ENCODE data around the gene MTOR. TPM values are rescaled to one million over a fixed set of nuclear protein-coding genes. Genes with fewer than 3 reads are reported as not detected.

The MTOR gene
- total RNA-seq, 1 experiment from 2014 or later, result 36.1 TPM

DNA sequence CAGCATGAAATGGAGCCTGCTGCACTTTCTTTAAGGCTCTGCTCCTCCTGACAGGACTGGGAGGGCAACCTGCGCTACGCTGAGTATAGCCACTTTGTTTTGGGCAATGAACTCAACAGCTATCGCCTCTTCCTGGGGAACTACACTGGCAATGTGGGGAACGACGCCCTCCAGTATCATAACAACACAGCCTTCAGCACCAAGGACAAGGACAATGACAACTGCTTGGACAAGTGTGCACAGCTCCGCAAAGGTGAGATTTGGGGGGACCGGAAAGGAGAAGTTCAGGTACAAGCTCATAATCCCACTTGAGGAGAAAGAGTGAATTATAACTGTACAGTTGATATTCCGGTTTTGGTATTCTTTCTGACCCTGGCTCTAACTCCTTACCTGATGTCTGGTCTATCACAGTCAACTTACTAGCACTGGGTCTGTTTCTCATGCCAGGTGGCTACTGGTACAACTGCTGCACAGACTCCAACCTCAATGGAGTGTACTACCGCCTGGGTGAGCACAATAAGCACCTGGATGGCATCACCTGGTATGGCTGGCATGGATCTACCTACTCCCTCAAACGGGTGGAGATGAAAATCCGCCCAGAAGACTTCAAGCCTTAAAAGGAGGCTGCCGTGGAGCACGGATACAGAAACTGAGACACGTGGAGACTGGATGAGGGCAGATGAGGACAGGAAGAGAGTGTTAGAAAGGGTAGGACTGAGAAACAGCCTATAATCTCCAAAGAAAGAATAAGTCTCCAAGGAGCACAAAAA lies 67.8 kb downstream of the MTOR start:
- H3K36me3 Mint-ChIP-seq (ENCODE audit: insufficient read depth, unreplicated experiment), result no peaks in the 10 kb centered on the region
- TF ChIP-seq, protein P1, sequence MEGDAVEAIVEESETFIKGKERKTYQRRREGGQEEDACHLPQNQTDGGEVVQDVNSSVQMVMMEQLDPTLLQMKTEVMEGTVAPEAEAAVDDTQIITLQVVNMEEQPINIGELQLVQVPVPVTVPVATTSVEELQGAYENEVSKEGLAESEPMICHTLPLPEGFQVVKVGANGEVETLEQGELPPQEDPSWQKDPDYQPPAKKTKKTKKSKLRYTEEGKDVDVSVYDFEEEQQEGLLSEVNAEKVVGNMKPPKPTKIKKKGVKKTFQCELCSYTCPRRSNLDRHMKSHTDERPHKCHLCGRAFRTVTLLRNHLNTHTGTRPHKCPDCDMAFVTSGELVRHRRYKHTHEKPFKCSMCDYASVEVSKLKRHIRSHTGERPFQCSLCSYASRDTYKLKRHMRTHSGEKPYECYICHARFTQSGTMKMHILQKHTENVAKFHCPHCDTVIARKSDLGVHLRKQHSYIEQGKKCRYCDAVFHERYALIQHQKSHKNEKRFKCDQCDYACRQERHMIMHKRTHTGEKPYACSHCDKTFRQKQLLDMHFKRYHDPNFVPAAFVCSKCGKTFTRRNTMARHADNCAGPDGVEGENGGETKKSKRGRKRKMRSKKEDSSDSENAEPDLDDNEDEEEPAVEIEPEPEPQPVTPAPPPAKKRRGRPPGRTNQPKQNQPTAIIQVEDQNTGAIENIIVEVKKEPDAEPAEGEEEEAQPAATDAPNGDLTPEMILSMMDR (IDR thresholded peaks at IDR 0.05; ENCODE audit: unreplicated experiment), result no peak
- no peaks in the 10 kb centered on the region for H3K27me3 Mint-ChIP-seq (ENCODE audit: unreplicated experiment)
- CTCF ChIA-PET, result no interaction called here
- intact Hi-C loops (cut with micrococcal nuclease; ENCODE audit: unreplicated experiment), result no loop called here
- no peaks in the 10 kb centered on the region for H3K4me1 Mint-ChIP-seq (ENCODE audit: low read depth, unreplicated experiment)
- BruUV-seq (replicated peaks), result no TSS peak
- no peak for DNase-seq
- no peak overlapping the region for H3K27ac Mint-ChIP-seq (ENCODE audit: unreplicated experiment)
- no peaks in the 10 kb centered on the region for H3K9me3 Mint-ChIP-seq (ENCODE audit: low read depth, unreplicated experiment)
- no peak overlapping the region for H3K4me3 Mint-ChIP-seq (ENCODE audit: low read depth, unreplicated experiment)

DNA sequence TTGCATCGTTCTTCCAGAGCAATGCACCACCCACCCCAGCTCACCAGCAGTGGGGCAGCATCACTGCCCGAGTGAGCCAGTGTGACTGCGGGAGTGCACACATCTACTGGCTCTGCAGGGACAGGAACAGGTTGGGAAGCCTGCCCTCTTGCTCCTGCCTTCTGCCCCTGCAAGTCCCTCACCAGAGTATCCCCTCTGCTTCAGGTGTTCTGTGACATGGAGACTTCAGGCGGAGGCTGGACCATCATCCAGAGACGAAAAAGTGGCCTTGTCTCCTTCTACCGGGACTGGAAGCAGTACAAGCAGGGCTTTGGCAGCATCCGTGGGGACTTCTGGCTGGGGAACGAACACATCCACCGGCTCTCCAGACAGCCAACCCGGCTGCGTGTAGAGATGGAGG lies 69.0 kb downstream of the MTOR start:
- no peaks in the 10 kb centered on the region for H3K9me3 Mint-ChIP-seq (ENCODE audit: low read depth, unreplicated experiment)
- H3K27ac Mint-ChIP-seq (ENCODE audit: unreplicated experiment), result no peak overlapping the region
- DNase-seq, result no peak
- no peaks in the 10 kb centered on the region for H3K4me1 Mint-ChIP-seq (ENCODE audit: low read depth, unreplicated experiment)
- intact Hi-C loops (cut with micrococcal nuclease; ENCODE audit: unreplicated experiment), result no loop called here
- no peaks in the 10 kb centered on the region for H3K36me3 Mint-ChIP-seq (ENCODE audit: insufficient read depth, unreplicated experiment)
- no TSS peak for BruUV-seq (replicated peaks)
- CTCF ChIA-PET, result no interaction called here
- H3K27me3 Mint-ChIP-seq (ENCODE audit: unreplicated experiment), result no peaks in the 10 kb centered on the region
- H3K4me3 Mint-ChIP-seq (ENCODE audit: low read depth, unreplicated experiment), result no peak overlapping the region
- TF ChIP-seq, protein P1 (IDR thresholded peaks at IDR 0.05; ENCODE audit: unreplicated experiment), result no peak

DNA sequence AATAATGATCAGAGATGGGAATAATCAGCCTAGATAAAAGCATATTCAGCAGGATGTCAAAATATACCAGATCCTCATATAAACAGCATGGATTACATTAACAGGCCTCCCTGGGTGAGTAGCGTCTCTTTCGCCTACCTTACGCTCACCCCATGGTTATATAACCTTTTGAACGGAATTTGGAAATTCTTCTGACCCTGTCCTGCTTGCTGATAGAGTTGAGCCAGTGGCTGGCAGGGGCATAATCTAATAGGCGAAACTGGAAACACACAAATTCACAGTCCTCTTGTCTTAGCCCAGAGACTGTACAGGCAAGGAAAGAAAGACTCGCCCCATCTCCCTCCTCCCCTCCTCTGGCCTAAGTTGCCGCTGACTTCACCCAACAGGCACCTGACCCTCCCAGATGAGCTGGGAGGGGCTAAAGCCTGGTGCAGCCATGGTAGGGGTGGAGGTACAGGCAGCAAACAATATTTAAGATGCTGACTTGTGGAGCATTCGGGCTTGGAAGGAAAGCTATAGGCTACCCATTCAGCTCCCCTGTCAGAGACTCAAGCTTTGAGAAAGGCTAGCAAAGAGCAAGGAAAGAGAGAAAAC lies 73.4 kb downstream of the MTOR start, which contains the start of gene ANGPTL7:
Gene ANGPTL7 (plus strand): TSS at position 498 of the 594 bp plus-strand sequence. CDS start 225 bp downstream, outside the sequence.
- Mint-ChIP-seq H3K9me3 (ENCODE audit: low read depth, unreplicated experiment) (no peaks in the 10 kb centered on the region), H3K36me3 (ENCODE audit: insufficient read depth, unreplicated experiment) (no peaks in the 10 kb centered on the region), H3K4me3 (ENCODE audit: low read depth, unreplicated experiment) (no peak within 1 kb of the TSS), H3K27ac (ENCODE audit: unreplicated experiment) (no peak within 1 kb of the TSS), H3K27me3 (ENCODE audit: unreplicated experiment) (no peaks in the 10 kb centered on the region), H3K4me1 (ENCODE audit: low read depth, unreplicated experiment) (no peaks in the 10 kb centered on the region)
- intact Hi-C loops (cut with micrococcal nuclease; ENCODE audit: unreplicated experiment), result no loop called here
- TF ChIP-seq, protein P1 (IDR thresholded peaks at IDR 0.05; ENCODE audit: unreplicated experiment), result no peak
- no peak for DNase-seq
- CTCF ChIA-PET, result no interaction called here
- BruUV-seq (replicated peaks), result no TSS peak

DNA sequence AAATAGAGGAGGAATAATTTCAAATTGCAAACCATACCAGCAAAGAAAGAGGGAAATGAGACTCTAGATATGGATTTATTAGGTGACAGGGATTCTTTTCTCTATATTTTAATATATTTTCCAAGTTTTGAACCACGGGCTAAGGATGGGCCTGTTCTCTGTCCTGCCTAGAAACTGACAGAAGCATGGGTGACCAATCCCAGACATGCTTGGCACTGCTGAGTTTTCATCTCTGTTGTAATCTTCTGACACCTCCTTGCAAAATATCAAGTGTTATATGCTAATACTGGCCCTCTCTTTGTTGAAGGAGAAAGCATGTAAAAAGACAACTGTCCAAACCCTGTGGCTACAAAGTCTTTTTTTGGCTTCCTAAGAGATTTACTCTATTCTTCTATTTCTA lies 74.0 kb downstream of the MTOR start:
- Mint-ChIP-seq H3K4me3 (ENCODE audit: low read depth, unreplicated experiment) (no peak overlapping the region), H3K27ac (ENCODE audit: unreplicated experiment) (no peak overlapping the region), H3K36me3 (ENCODE audit: insufficient read depth, unreplicated experiment) (no peaks in the 10 kb centered on the region), H3K4me1 (ENCODE audit: low read depth, unreplicated experiment) (no peaks in the 10 kb centered on the region), H3K9me3 (ENCODE audit: low read depth, unreplicated experiment) (no peaks in the 10 kb centered on the region), H3K27me3 (ENCODE audit: unreplicated experiment) (no peaks in the 10 kb centered on the region)
- no TSS peak for BruUV-seq (replicated peaks)
- CTCF ChIA-PET, result no interaction called here
- intact Hi-C loops (cut with micrococcal nuclease; ENCODE audit: unreplicated experiment), result no loop called here
- DNase-seq, result no peak
- TF ChIP-seq, protein P1 (IDR thresholded peaks at IDR 0.05; ENCODE audit: unreplicated experiment), result no peak

Data from Calu3 (cell line).